Stimulated activated CD4-positive, alpha-beta T cell treated with anti-CD3 and anti-CD28 coated beads, Interleukin-4, amount 100 ng/mL, for 48 hours (primary cell): ENCODE data around the gene ZNF800.
"Not testable (repeated sequence)": the region's sequence is repeated elsewhere in the genome, so short reads cannot be mapped to it uniquely, and the experiment has no call there.

ENCODE experiments used
- DNase-seq, 2 donors: peaks; one replicate each; pipeline ENCODE4 v3.0.0-alpha.2; 2020; ENCODE audit warnings: low read depth in 2 of 2

The ZNF800 gene, protein sequence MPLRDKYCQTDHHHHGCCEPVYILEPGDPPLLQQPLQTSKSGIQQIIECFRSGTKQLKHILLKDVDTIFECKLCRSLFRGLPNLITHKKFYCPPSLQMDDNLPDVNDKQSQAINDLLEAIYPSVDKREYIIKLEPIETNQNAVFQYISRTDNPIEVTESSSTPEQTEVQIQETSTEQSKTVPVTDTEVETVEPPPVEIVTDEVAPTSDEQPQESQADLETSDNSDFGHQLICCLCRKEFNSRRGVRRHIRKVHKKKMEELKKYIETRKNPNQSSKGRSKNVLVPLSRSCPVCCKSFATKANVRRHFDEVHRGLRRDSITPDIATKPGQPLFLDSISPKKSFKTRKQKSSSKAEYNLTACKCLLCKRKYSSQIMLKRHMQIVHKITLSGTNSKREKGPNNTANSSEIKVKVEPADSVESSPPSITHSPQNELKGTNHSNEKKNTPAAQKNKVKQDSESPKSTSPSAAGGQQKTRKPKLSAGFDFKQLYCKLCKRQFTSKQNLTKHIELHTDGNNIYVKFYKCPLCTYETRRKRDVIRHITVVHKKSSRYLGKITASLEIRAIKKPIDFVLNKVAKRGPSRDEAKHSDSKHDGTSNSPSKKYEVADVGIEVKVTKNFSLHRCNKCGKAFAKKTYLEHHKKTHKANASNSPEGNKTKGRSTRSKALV

GRCh38 chr7:127392566-127393367 lies at the start of gene ZNF800:
Gene ZNF800, minus strand, starts transcription at chr7:127392708. Its CDS starts 1,151 bp downstream, at chr7:127391557.
- DNase-seq = peak; percentile 73 to 86

DNA sequence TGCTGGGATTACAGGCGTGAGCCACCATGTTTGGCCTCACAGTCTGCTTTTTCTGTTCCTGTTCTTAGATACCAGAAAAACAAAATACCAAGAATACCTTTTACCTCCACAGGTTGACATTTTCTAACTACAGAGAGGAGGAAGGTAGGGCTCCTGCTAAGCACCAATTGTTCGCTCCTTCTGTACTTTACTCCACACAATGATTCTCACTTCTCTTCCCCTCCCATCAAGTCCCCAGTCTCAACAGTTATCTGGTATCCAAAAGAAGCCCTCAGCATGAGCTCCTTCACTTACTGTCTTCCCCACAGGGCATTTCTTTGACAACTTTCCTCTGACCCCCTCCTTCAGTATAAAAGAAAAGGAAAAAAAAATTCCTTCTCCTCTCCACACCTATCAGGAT lies 47.7 kb upstream of the ZNF800 start:
- DNase-seq = no peak

GRCh38 chr7:127438836-127439235 lies 46.3 kb upstream of the ZNF800 start:
- DNase-seq = no peak

DNA sequence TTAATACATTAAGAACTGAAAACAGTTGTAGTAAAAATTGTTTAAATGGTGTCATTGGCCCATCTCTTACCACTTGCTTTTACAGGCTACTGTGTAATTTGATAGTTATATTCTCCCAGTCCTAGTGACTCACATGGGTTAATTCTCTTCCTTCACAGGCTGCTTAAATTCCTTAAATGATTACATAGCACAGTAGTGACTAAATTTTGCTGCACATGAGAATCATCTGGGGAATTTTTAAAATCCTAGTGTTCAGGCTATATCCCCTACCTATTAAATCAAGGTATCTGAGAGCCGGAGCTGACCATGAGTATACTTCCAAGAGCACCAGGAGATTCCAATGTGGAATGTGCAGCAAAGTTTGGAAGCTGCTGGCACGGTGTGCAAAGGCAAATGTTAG lies 45.3 kb upstream of the ZNF800 start:
- DNase-seq = no peak

GRCh38 chr7:127437241-127437640 lies 44.7 kb upstream of the ZNF800 start:
- no peak for DNase-seq

DNA sequence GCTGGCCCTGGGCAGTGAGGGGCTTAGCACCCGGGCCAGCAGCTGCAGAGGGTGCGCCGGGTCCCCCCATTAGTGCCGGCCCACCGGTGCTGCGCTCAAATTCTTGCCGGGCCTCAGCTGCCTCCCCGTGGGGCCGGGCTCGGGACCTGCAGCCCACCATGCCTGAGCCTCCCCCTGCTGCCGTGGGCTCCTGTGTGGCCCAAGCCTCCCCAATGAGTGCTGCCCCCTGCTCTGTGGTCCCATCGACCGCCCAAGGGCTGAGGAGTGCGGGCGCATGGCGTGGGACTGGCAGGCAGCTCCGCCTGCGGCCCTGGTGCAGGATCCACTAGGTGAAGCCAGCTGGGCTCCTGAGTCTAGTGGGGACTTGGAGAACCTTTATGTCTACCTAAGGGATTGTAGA lies 36.8 kb upstream of the ZNF800 start:
- DNase-seq = not testable (repeated sequence)

DNA sequence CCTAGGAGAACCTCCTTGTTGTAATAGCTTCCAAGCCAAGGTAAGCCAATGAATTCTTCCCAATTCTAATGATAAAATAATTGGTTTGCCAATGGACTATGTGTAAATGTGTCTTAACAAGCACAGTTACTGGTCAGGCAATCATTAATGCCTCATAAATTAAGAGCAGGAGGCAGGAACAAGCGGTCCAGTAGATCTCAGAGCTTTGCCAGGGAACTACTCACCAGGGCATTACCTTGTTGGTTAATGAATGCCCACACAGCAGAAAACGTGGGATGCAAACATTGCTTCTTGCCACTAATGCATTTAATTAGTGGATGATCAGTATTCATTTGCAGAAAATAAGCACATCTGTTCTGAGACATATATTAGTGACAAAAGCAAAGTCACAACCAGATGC lies 26.7 kb upstream of the ZNF800 start:
- DNase-seq = no peak

DNA sequence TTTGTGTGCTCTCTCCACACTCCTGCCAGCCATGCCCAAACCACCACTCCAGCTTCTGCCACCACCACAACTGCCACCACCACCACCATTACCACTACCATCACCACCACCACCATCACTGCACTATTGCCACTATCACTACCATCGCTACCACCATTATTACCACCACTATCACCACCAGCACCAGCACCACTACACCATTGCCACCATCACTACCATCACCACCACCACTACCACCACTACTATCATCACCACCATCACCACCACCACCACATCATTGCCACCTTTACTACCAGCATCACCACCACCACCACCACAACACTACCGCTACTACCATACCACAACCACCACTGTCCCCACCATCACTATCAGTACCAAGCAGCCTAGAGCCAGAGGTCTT lies 26.0 kb upstream of the ZNF800 start:
- no peak for DNase-seq

- DNase-seq = no peak
These were observed 24.8 kb upstream of the ZNF800 start for GRCh38 chr7:127417346-127417745.

DNA sequence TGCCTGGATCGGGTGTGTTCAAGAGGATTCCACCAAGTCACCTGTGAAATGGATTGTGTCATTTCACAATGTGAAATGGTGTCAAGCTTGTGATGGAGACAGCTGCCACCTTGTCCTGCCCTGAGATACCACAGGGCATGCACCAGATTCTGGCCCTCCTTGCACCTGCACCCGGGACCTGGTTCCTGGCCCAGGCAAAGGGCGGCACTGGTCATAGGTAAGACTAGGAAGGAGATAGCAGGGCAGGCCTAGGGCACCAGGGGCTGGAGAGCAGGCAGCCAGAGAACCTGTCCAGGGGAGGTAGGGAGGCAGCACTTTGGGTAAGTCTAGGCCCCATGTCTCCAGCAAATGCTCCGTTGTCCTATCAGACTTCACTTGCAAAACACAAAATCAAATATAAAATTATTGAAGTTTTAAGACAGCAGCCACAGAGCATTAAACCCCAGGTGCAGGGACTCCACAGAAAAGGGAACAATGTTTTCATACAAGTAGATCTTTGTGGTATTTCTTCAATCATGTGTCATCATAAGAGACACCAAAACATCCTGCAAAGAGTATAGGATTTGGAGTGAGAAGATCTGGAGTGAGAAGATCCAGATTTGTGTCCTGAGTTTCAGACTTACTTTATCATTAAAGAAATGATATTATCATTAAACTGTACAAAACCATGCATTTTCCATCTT lies 22.7 kb upstream of the ZNF800 start:
- DNase-seq = no peak

DNA sequence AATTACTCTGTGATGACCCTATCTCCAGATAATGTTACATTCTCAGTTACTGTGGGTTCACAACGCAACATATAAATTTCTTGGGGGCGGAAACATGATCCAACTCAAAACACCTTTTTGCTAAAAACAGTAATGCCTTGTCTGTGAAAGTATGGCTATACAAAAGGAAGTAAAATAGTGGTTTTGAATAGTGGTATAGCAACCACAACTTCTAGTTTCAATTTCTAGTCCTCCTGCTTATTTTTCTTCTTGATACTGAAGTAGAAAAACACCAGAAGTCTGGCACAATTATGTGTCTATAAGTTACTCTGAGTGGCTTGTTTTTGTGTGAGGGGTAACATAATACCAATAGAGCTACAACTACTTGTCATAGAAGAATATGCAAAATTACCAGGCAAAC lies 21.5 kb upstream of the ZNF800 start:
- no peak for DNase-seq

- DNase-seq = no peak
These were observed 20.8 kb upstream of the ZNF800 start for GRCh38 chr7:127413326-127413725.

DNA sequence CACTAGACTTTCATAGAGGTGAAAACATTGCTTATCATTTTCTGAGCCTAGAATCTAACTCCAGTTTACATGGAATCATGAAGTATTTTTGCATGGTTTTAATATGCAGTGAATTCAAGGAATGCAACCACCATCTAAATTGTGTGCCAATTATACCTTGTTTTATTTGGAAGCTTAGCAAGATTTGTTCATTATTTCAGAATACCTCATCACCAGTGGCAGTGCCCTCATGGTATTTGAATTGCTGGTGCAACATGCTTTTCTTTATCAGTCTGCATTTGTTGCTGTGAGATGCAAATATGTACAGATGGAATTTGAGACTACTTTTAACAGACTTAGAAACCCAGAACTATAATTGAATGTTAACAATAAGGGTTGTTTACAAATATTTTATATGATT lies 18.7 kb upstream of the ZNF800 start:
- no peak for DNase-seq

- DNase-seq = no peak
These were observed 17.1 kb upstream of the ZNF800 start for GRCh38 chr7:127409629-127410028.

- DNase-seq = no peak
These were observed 12.0 kb upstream of the ZNF800 start for GRCh38 chr7:127404286-127405072.

GRCh38 chr7:127396184-127396583 lies 3.7 kb upstream of the ZNF800 start:
- no peak for DNase-seq

- DNase-seq = not testable (repeated sequence)
These were observed 2.6 kb upstream of the ZNF800 start for GRCh38 chr7:127395104-127395503.

- DNase-seq = no peak
These were observed 1.0 kb upstream of the ZNF800 start for GRCh38 chr7:127393368-127394058.

DNA sequence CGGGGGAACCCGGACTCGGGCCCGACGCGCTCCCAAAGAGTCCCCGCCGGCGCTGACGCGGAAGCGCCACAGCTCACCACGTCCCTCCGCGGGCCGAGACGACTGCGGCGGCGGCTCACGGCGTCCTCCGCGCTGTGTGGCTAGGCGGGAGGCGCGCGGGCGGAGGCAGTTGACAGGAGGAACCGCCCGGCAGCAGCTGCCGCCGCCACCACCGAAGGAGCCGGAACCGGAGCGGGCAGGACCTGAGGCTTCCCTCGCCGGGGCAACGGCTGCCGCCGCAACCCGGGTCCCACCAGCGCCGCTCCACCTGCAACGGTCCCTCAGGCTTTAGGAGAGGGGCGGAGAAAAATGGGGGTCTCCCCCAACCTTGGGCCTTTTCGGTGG lies 334 bp downstream of the ZNF800 start:
- peak; percentile 61 to 67 for DNase-seq

DNA sequence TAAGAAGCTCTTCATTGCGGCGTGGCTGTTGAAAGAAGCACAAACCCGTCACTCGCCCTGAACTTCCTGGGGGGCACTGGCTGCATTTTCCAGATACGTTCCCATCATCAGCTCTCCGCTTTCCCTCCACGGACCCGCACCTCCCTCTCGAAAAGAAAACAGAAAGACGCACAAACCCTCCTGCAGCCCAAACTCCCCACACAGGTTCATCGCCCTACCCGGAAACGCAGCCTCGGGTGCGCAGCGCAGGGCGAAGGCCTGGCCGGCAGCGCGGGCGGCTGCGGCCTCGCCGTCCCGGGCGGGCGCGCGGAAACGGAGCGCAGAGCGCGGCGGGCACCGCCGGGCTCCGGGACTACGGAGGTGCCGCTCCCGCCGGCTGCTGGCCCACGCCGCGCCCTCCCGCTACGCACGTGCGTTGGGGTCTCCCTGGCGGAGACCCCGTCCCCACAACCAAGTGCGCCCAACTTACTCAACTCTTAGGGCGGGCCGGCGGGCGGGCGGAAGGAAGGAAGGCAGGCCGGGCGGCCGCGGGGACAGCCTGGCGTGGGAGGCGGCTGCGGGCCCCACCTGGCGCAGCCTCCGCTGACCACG lies 822 bp downstream of the ZNF800 start:
- peak; percentile 37 to 48 for DNase-seq
